GM23338 (cell line): Measurements from ENCODE around the gene FOXA1. TPM values are rescaled to one million over a fixed set of nuclear protein-coding genes. Genes with fewer than 3 reads are reported as not detected.

Experiments
- ATAC-seq: fragments of 200-7000 bp; cut with Tn5 transposase; 3 replicates; pipeline ENCODE4 v1.9.1; 2020
- DNase-seq: peaks from one replicate; pipeline ENCODE4 v3.0.0-alpha.2; 2015; ENCODE audit warnings: low spot score
- H2AFZ ChIP-seq: fragments of 200-600 bp; sonication (generic); 2 replicates; pipeline ENCODE4 v1.8.0; 2016; ENCODE audit warnings: antibody characterized with exemption, mild to moderate bottlenecking, moderate library complexity
- H3F3A ChIP-seq: fragments of 200-600 bp; sonication (generic); replicated peaks from 2 replicates; pipeline ENCODE4 v1.8.0; 2017; ENCODE audit warnings: antibody characterized with exemption, mixed run types, low read depth
- H3K27ac ChIP-seq: fragments of 200-600 bp; sonication (generic); 2 replicates; pipeline ENCODE4 v1.6.1; 2016; ENCODE audit warnings: low read depth
- H3K27me3 ChIP-seq: fragments of 200-600 bp; sonication (generic); 2 replicates; pipeline ENCODE4 v1.8.0; 2016; ENCODE audit warnings: mild to moderate bottlenecking, mixed run types, moderate library complexity; ENCODE audit not compliant: insufficient read depth
- H3K36me3 ChIP-seq: fragments of 200-600 bp; sonication (generic); 2 replicates; pipeline ENCODE4 v1.8.0; 2016; ENCODE audit warnings: mild to moderate bottlenecking; ENCODE audit not compliant: insufficient read depth
- H3K4me1 ChIP-seq: fragments of 200-600 bp; sonication (generic); 2 replicates; pipeline ENCODE4 v1.8.0; 2016; ENCODE audit warnings: mild to moderate bottlenecking, moderate library complexity; ENCODE audit not compliant: insufficient read depth
- H3K4me2 ChIP-seq: fragments of 200-600 bp; sonication (generic); 2 replicates; pipeline ENCODE4 v1.7.1; 2017; ENCODE audit warnings: mixed run types
- H3K4me3 ChIP-seq: fragments of 200-600 bp; sonication (generic); 2 replicates; pipeline ENCODE4 v1.6.1; 2016; ENCODE audit warnings: mixed run types
- H3K79me2 ChIP-seq: fragments of 200-600 bp; sonication (generic); replicated peaks from 2 replicates; pipeline ENCODE4 v1.8.0; 2017; ENCODE audit warnings: mild to moderate bottlenecking; ENCODE audit not compliant: insufficient read depth
- H3K9me2 ChIP-seq: fragments of 200-600 bp; sonication (generic); 2 replicates; pipeline ENCODE4 v1.8.0; 2017; ENCODE audit not compliant: insufficient read depth
- H4K20me1 ChIP-seq: fragments of 200-600 bp; sonication (generic); replicated peaks from 2 replicates; pipeline ENCODE4 v1.8.0; 2017; ENCODE audit warnings: mild to moderate bottlenecking; ENCODE audit not compliant: insufficient read depth
- H3K27ac Mint-ChIP-seq: 2 replicates; pipeline ENCODE4 v1.8.0; 2020; ENCODE audit warnings: inconsistent platforms, mild to moderate bottlenecking, moderate library complexity, mixed read lengths
- H3K27me3 Mint-ChIP-seq: 3 replicates; pipeline ENCODE4 v1.8.0; 2022; ENCODE audit warnings: low read depth, mild to moderate bottlenecking, moderate library complexity, mixed read lengths, inconsistent platforms; ENCODE audit not compliant: insufficient read depth, poor library complexity
- H3K36me3 Mint-ChIP-seq: 3 replicates; pipeline ENCODE4 v1.8.0; 2021; ENCODE audit warnings: low read depth, mild to moderate bottlenecking, inconsistent platforms, moderate library complexity, mixed read lengths
- H3K4me1 Mint-ChIP-seq: 3 replicates; pipeline ENCODE4 v1.8.0; 2020; ENCODE audit warnings: mild to moderate bottlenecking, inconsistent platforms, mixed read lengths
- H3K4me3 Mint-ChIP-seq: 3 replicates; pipeline ENCODE4 v1.8.0; 2021; ENCODE audit warnings: moderate library complexity, mild to moderate bottlenecking, inconsistent platforms, mixed read lengths
- H3K9me3 Mint-ChIP-seq: 3 replicates; pipeline ENCODE4 v1.8.0; 2020; ENCODE audit warnings: moderate library complexity, mild to moderate bottlenecking, inconsistent platforms, mixed read lengths
- CREB1 ChIP-seq: fragments of 250-450 bp; sonication (Bioruptor Pico); IDR thresholded peaks from 2 replicates; pipeline ENCODE4 v1.5.0; 2020; ENCODE audit warnings: low read depth, mild to moderate bottlenecking, moderate library complexity
- EZH2 ChIP-seq: fragments of 200-600 bp; sonication (generic); IDR thresholded peaks from one replicate; pipeline ENCODE4 v1.8.0; 2017; ENCODE audit warnings: antibody characterized with exemption, mild to moderate bottlenecking, low read depth; ENCODE audit not compliant: unreplicated experiment
- EZH2phosphoT487 ChIP-seq: fragments of 200-600 bp; sonication (generic); IDR thresholded peaks from one replicate; pipeline ENCODE4 v1.8.1; 2018; ENCODE audit warnings: antibody characterized with exemption; ENCODE audit not compliant: unreplicated experiment
- POLR2AphosphoS5 ChIP-seq: IDR thresholded peaks from 2 replicates; pipeline ENCODE4 v1.6.1; 2016; ENCODE audit warnings: antibody characterized with exemption, low read depth
- ZNF462 ChIP-seq: fragments of 250-450 bp; sonication (Bioruptor Pico); IDR thresholded peaks from 2 replicates; pipeline ENCODE4 v1.5.0; 2020; ENCODE audit warnings: mild to moderate bottlenecking, moderate library complexity
- polyA plus RNA-seq: library from polyadenylated mRNA; unstranded; fragments of >200 nt; fragmentation: Nextera tagmentation; extraction: Ambion mirVana; gene quantifications from 2 replicates; pipeline ENCODE4 v1.2.1, GENCODE V29; 2016
- total RNA-seq: library from RNA; depleted of rRNA; stranded (reverse); fragments of >200 nt; shearing (Covaris generic); gene quantifications from 2 replicates; pipeline ENCODE4 v1.2.3, GENCODE V29; 2014

FOXA1 gene
- total and polyA plus RNA-seq, 2 experiments from 2014 or later, result not detected

- no peaks in the 10 kb centered on the region for H3K9me3 Mint-ChIP-seq
- no peaks in the 10 kb centered on the region for H3K79me2 ChIP-seq
- H3K36me3 Mint-ChIP-seq, result no peaks in the 10 kb centered on the region
- H3K4me2 ChIP-seq, result peak overlapping the region; percentile 93
- H3K27me3 ChIP-seq, result peaks cover 100% of the 10 kb centered on the region
- H3K4me1 ChIP-seq, result peaks cover 49% of the 10 kb centered on the region
- H3K27ac Mint-ChIP-seq, result no peak overlapping the region
- H3K27me3 Mint-ChIP-seq, result peaks cover 84% of the 10 kb centered on the region
- H3K4me3 ChIP-seq, result peak overlapping the region; percentile 52
- H3K36me3 ChIP-seq, result no peaks in the 10 kb centered on the region
- ATAC-seq, result peak; percentile 65
- H2AFZ ChIP-seq, result no peak overlapping the region
- H3K9me2 ChIP-seq, result no peaks in the 10 kb centered on the region
- H3F3A ChIP-seq, result peaks cover 6% of the 10 kb centered on the region
- peak overlapping the region; percentile 66 for H3K4me3 Mint-ChIP-seq
- peaks cover 33% of the 10 kb centered on the region for H3K4me1 Mint-ChIP-seq
- peak; percentile 85 for TF ChIP-seq EZH2
- peak; percentile 67 for TF ChIP-seq EZH2phosphoT487
- TF ChIP-seq CREB1 (CRISPR knock-in tag), result no peak
- no peak for TF ChIP-seq POLR2AphosphoS5
- no peak for TF ChIP-seq ZNF462 (CRISPR knock-in tag)
- peak; percentile 67 for DNase-seq
- no peak overlapping the region for H3K27ac ChIP-seq
- peaks cover 7% of the 10 kb centered on the region; the same call in 1 of the 2 replicates for H4K20me1 ChIP-seq
These were observed 11.5 kb downstream of the FOXA1 start for GRCh38 chr14:37583358-37584210.
